Neural cell (in vitro differentiated cells): Measurements from ENCODE around the gene SPINDOC.
"Not testable (repeated sequence)": the region's sequence is repeated elsewhere in the genome, so short reads cannot be mapped to it uniquely, and the experiment has no call there.

Experiments used
- RAD21 ChIP-seq: fragments of 450-650 bp; conservative IDR thresholded peaks from 2 replicates; pipeline ENCODE4 v1.6.1; 2014; ENCODE audit warnings: antibody characterized with exemption, mild to moderate bottlenecking, moderate library complexity
- TF ChIP-seq, protein P1 (sequence below): fragments of 450-650 bp; IDR thresholded peaks from 2 replicates; pipeline ENCODE4 v1.5.1; 2014; ENCODE audit warnings: antibody characterized with exemption, mild to moderate bottlenecking, moderate library complexity; ENCODE audit not compliant: poor library complexity, severe bottlenecking

DNA sequence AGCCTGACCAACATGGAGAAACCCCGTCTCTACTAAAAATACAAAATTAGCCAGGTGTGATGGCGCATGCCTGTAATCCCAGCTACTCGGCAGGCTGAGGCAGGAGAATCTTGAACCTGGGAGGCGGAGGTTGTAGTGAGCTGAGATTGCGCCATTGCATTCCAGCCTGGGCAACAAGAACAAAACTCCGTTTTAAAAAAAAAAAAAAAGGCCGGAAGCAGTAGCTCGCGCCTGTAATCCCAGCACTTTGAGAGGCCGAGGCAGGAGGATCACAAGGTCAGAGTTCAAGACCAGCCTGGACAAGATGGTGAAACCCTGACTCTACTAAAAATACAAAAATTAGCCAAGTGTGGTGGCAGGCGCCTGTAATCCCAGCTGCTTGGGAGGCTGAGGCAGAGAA is 2.9 kb upstream of the SPINDOC start:
- TF ChIP-seq, protein P1, sequence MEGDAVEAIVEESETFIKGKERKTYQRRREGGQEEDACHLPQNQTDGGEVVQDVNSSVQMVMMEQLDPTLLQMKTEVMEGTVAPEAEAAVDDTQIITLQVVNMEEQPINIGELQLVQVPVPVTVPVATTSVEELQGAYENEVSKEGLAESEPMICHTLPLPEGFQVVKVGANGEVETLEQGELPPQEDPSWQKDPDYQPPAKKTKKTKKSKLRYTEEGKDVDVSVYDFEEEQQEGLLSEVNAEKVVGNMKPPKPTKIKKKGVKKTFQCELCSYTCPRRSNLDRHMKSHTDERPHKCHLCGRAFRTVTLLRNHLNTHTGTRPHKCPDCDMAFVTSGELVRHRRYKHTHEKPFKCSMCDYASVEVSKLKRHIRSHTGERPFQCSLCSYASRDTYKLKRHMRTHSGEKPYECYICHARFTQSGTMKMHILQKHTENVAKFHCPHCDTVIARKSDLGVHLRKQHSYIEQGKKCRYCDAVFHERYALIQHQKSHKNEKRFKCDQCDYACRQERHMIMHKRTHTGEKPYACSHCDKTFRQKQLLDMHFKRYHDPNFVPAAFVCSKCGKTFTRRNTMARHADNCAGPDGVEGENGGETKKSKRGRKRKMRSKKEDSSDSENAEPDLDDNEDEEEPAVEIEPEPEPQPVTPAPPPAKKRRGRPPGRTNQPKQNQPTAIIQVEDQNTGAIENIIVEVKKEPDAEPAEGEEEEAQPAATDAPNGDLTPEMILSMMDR, result not testable (repeated sequence)
- not testable (repeated sequence) for TF ChIP-seq RAD21
